Neuronal stem cell (in vitro differentiated cells): Measurements from ENCODE around the gene OR6S1.
"Not testable (repeated sequence)": the region's sequence is repeated elsewhere in the genome, so short reads cannot be mapped to it uniquely, and the experiment has no call there.

Experiments
- DNase-seq: peaks from one replicate; pipeline ENCODE4 v3.0.0-alpha.2; 2013; ENCODE audit warnings: low spot score
- H2AFZ ChIP-seq: one replicate; pipeline ENCODE4 v1.6.1; 2013; ENCODE audit warnings: mild to moderate bottlenecking, low read length, inconsistent platforms
- H2AK5ac ChIP-seq: 2 replicates; pipeline ENCODE4 v1.6.1; 2013; ENCODE audit warnings: low read depth, mild to moderate bottlenecking, inconsistent platforms, low read length, moderate library complexity, mixed read lengths
- H2BK120ac ChIP-seq: 2 replicates; pipeline ENCODE4 v1.6.1; 2013; ENCODE audit warnings: low read depth, mild to moderate bottlenecking, inconsistent platforms, low read length, moderate library complexity, mixed read lengths
- H2BK12ac ChIP-seq: one replicate; pipeline ENCODE4 v1.6.1; 2013; ENCODE audit warnings: low read length, inconsistent platforms
- H2BK15ac ChIP-seq: 2 replicates; pipeline ENCODE4 v1.6.1; 2013; ENCODE audit warnings: mild to moderate bottlenecking, low read length, inconsistent platforms, mixed read lengths
- H2BK5ac ChIP-seq: one replicate; pipeline ENCODE4 v1.6.1; 2013; ENCODE audit warnings: inconsistent platforms, mild to moderate bottlenecking, low read length, moderate library complexity
- H3K14ac ChIP-seq: one replicate; pipeline ENCODE4 v1.6.1; 2013; ENCODE audit warnings: low read length, inconsistent platforms
- H3K18ac ChIP-seq: 2 replicates; pipeline ENCODE4 v1.6.1; 2013; ENCODE audit warnings: low read length, inconsistent platforms
- H3K23ac ChIP-seq: 2 replicates; pipeline ENCODE4 v1.6.1; 2013; ENCODE audit warnings: low read depth, mild to moderate bottlenecking, mixed read lengths, low read length, inconsistent platforms; ENCODE audit not compliant: poor library complexity
- H3K27ac ChIP-seq: replicated peaks from 3 replicates; pipeline ENCODE4 v1.5.1; 2013; ENCODE audit warnings: low read length, inconsistent platforms
- H3K27me3 ChIP-seq, 3 experiments: 2 replicates each; pipeline ENCODE4 v1.6.1; 2013; ENCODE audit warnings: low read length in 3 of 3, mild to moderate bottlenecking in 2 of 3, inconsistent platforms in 1 of 3, low read depth in 1 of 3, mixed read lengths in 1 of 3, moderate library complexity in 1 of 3; ENCODE audit not compliant: control insufficient read depth in 3 of 3, insufficient read depth in 3 of 3
- H3K36me3 ChIP-seq, 2 donors: replicated peaks in 1 of 2; 2 replicates each; pipeline ENCODE4 v1.6.1; 2013; ENCODE audit warnings: low read length in 2 of 2; ENCODE audit not compliant: control insufficient read depth in 2 of 2, insufficient read depth in 2 of 2
- H3K4ac ChIP-seq: 2 replicates; pipeline ENCODE4 v1.6.1; 2013; ENCODE audit warnings: inconsistent platforms, mild to moderate bottlenecking, low read length, moderate library complexity
- H3K4me1 ChIP-seq, 2 donors: 1 replicate in 1 of 2; 2 replicates in 1 of 2; pipeline ENCODE4 v1.6.1; 2013; ENCODE audit warnings: low read length in 2 of 2, low read depth in 1 of 2; ENCODE audit not compliant: control insufficient read depth in 2 of 2, insufficient read depth in 1 of 2
- H3K4me2 ChIP-seq: one replicate; pipeline ENCODE4 v1.6.1; 2013; ENCODE audit warnings: mild to moderate bottlenecking, low read length, inconsistent platforms; ENCODE audit not compliant: insufficient read depth, poor library complexity, severe bottlenecking
- H3K4me3 ChIP-seq, 2 donors: 2 replicates each; pipeline ENCODE4 v1.5.1; 2013; ENCODE audit warnings: low read length in 2 of 2, mild to moderate bottlenecking in 2 of 2, inconsistent platforms in 1 of 2, moderate library complexity in 1 of 2
- H3K79me1 ChIP-seq: one replicate; pipeline ENCODE4 v1.6.1; 2013; ENCODE audit warnings: low read depth, mild to moderate bottlenecking, inconsistent platforms, low read length, moderate library complexity
- H3K9ac ChIP-seq: one replicate; pipeline ENCODE4 v1.6.1; 2013; ENCODE audit warnings: mild to moderate bottlenecking, low read depth, low read length, inconsistent platforms; ENCODE audit not compliant: poor library complexity
- H3K9me3 ChIP-seq, 2 donors: replicated peaks in 1 of 2; 2 replicates each; pipeline versions ENCODE3 to v1.6.1; 2013; ENCODE audit warnings: low read length in 2 of 2, mild to moderate bottlenecking in 2 of 2, inconsistent platforms in 1 of 2, low read depth in 1 of 2, mixed read lengths in 1 of 2, moderate library complexity in 1 of 2; ENCODE audit not compliant: control insufficient read depth in 2 of 2, insufficient read depth in 1 of 2
- H4K8ac ChIP-seq: one replicate; pipeline ENCODE4 v1.6.1; 2013; ENCODE audit warnings: low read depth, mild to moderate bottlenecking, inconsistent platforms, low read length, moderate library complexity
- H4K91ac ChIP-seq: one replicate; pipeline ENCODE4 v1.6.1; 2013; ENCODE audit warnings: low read length, low read depth, mild to moderate bottlenecking, inconsistent platforms; ENCODE audit not compliant: poor library complexity
- WGBS, 2 donors: extraction: QIAGEN DNeasy Blood & Tissue Kit; methylation state at CpG; one replicate each; pipeline ENCODE4 v1.1.7; 2013; ENCODE audit warnings: missing lambda C conversion rate in 2 of 2, mixed read lengths in 1 of 2; ENCODE audit not compliant: insufficient read length in 2 of 2, insufficient replicate concordance in 1 of 2; ENCODE audit errors: extremely low coverage in 2 of 2; 5-methylcytosine and 5-hydroxymethylcytosine counted together

OR6S1 gene

DNA sequence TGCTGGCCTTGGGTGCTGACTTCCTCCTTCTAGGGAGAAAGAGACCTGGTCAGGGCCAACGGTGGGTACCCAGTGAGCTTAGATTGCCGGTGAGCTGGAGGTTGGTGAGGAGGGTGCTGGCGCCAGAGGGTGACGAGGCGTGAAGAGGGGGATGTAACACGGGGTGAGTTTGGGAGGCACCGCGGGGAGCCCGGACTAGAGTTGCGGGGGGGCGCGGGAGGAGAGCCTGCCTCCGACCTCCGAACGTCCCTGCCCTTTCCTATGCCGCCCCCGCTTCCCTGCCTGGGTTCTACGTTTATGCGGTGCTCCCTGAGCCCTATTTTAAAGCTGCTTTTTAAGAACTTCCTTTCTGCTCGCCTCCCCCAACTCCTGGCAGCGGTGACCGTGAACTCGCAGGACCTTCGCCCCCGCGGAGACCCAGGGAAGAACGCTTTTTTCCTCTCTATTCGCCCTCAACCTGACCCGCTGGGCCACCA, 18.6 kb downstream of the OR6S1 start:
- Histone ChIP-seq H3K23ac (no peak overlapping the region), H2BK15ac (no peak overlapping the region), H2BK12ac (no peak overlapping the region), H3K27ac (no peak overlapping the region), H3K18ac (peak overlapping the region; percentile 49), H3K9me3 (peaks cover 0 to 4% of the 10 kb centered on the region in 2 donors), H2AFZ (peak overlapping the region; percentile 65), H3K4me3 (peak overlapping the region in 1 of 2 donors; percentile 27), H3K4me1 (peaks cover 8 to 11% of the 10 kb centered on the region in 2 donors), H2BK120ac (no peak overlapping the region), H4K8ac (no peak overlapping the region), H2BK5ac (no peak overlapping the region), H3K79me1 (no peaks in the 10 kb centered on the region), H3K4ac (no peak overlapping the region), H2AK5ac (no peak overlapping the region), H3K36me3 (no peaks in the 10 kb centered on the region), H3K9ac (no peak overlapping the region), H3K27me3 (peaks cover 7 to 68% (median 27%) of the 10 kb centered on the region in 3 experiments), H3K4me2 (no peak overlapping the region), H4K91ac (no peak overlapping the region), H3K14ac (no peak overlapping the region)
- DNase-seq = no peak
- WGBS, 2 donors = no CpG with 5 or more reads among the region's 29 CpGs

GRCh38 chr14:20620798-20621478, 20.6 kb downstream of the OR6S1 start:
- H3K23ac ChIP-seq = no peak overlapping the region
- no peak overlapping the region for H3K18ac ChIP-seq
- no peak overlapping the region for H2BK12ac ChIP-seq
- no peak overlapping the region for H3K9ac ChIP-seq
- no peak overlapping the region for H4K91ac ChIP-seq
- H3K36me3 ChIP-seq = no peaks in the 10 kb centered on the region
- H3K79me1 ChIP-seq = no peaks in the 10 kb centered on the region
- peaks cover 6 to 8% of the 10 kb centered on the region in 2 donors for H3K4me1 ChIP-seq
- no peak for DNase-seq
- no peak overlapping the region for H3K4me2 ChIP-seq
- H3K27ac ChIP-seq = no peak overlapping the region
- H3K4ac ChIP-seq = no peak overlapping the region
- H3K9me3 ChIP-seq = peaks cover 0 to 4% of the 10 kb centered on the region in 2 donors
- no peak overlapping the region for H2BK120ac ChIP-seq
- no peak overlapping the region for H3K4me3 ChIP-seq
- H2AK5ac ChIP-seq = no peak overlapping the region
- no peak overlapping the region for H2BK15ac ChIP-seq
- H3K27me3 ChIP-seq = peaks cover 2 to 49% (median 10%) of the 10 kb centered on the region in 3 experiments
- H4K8ac ChIP-seq = no peak overlapping the region
- no peak overlapping the region for H3K14ac ChIP-seq
- no peak overlapping the region for H2AFZ ChIP-seq
- no CpG with 5 or more reads among the region's 2 CpGs for WGBS, 2 donors
- H2BK5ac ChIP-seq = no peak overlapping the region

GRCh38 chr14:20619688-20620087, 21.8 kb downstream of the OR6S1 start:
- H2BK120ac ChIP-seq, H4K91ac ChIP-seq, H3K4me2 ChIP-seq, H3K4me3 ChIP-seq, H3K9ac ChIP-seq, DNase-seq, H3K18ac ChIP-seq, H3K79me1 ChIP-seq, H3K9me3 ChIP-seq, H3K27ac ChIP-seq, H3K4ac ChIP-seq, H3K4me1 ChIP-seq, H3K23ac ChIP-seq, H3K14ac ChIP-seq, H2BK12ac ChIP-seq, H2AK5ac ChIP-seq, H4K8ac ChIP-seq, H3K36me3 ChIP-seq, H2AFZ ChIP-seq, H2BK5ac ChIP-seq, H2BK15ac ChIP-seq: not testable (repeated sequence)
- H3K27me3 ChIP-seq = peaks cover 0 to 40% (median 6%) of the 10 kb centered on the region in 3 experiments
- no CpG with 5 or more reads among the region's 6 CpGs for WGBS, 2 donors

GRCh38 chr14:20618271-20618749, 23.2 kb downstream of the OR6S1 start:
- Histone ChIP-seq H2BK12ac (no peak overlapping the region), H3K79me1 (no peaks in the 10 kb centered on the region), H2AK5ac (no peak overlapping the region), H3K36me3 (no peaks in the 10 kb centered on the region), H2BK15ac (no peak overlapping the region), H2BK5ac (no peak overlapping the region), H3K9ac (no peak overlapping the region), H4K8ac (no peak overlapping the region), H3K4me3 (no peak overlapping the region), H2BK120ac (no peak overlapping the region), H3K4me1 (peaks cover 5 to 6% of the 10 kb centered on the region in 2 donors), H3K4me2 (no peak overlapping the region), H3K23ac (no peak overlapping the region), H4K91ac (no peak overlapping the region), H3K4ac (no peak overlapping the region), H2AFZ (no peak overlapping the region), H3K27me3 (peaks cover 0 to 26% (median 3%) of the 10 kb centered on the region in 3 experiments), H3K18ac (no peak overlapping the region), H3K14ac (no peak overlapping the region), H3K9me3 (peaks cover 0 to 4% of the 10 kb centered on the region in 2 donors), H3K27ac (no peak overlapping the region)
- DNase-seq = no peak
- WGBS, 2 donors = no CpG with 5 or more reads among the region's 4 CpGs
